Stromal cell of bone marrow (primary cell): ENCODE data around the gene SPATA16.
A peak's percentile ranks its signal among the peaks of the same experiment; 100 is the strongest.
"Not testable (repeated sequence)": the region's sequence is repeated elsewhere in the genome, so short reads cannot be mapped to it uniquely, and the experiment has no call there.

ENCODE experiments used
- DNase-seq: peaks from one replicate; pipeline ENCODE4 v3.0.0-alpha.2; 2012; ENCODE audit warnings: low read depth

SPATA16 gene

DNA sequence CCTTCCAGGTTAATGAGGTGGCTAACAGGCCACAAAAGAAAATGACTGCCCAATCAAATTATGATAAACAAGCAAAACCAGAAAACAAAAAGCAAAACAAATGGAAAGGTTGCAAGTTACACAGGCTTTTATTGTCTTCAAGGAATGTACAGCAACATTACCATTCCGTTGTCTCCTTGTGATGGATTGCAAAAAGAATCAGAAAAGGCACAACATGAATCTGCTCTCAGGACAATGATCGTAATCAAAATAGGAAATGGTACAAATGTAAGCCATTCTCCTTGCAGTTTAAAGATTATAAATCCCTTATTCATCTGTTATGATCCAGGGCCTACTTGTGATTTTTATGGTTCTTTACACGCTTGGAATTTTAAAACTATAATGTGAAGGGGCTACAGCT lies 264.7 kb downstream of the SPATA16 start:
- DNase-seq: no peak

DNA sequence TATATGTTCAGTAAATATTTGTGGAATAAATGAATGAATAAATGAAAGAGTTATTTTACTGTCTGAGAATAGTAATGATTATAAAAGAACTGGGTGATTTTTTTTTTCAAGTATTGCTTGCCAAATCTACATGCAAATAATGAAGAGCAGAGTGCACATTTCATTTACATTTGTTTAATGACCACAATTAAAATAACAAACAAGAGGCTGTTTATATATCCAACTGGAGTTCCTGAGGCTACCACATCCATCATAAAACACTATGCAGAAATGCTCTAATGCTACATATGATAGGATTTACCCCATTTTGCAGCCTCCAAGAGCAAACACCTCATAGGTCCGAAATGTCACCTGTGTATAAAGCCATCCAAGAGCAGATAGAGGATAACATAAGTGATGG lies 266.0 kb downstream of the SPATA16 start:
- no peak for DNase-seq

DNA sequence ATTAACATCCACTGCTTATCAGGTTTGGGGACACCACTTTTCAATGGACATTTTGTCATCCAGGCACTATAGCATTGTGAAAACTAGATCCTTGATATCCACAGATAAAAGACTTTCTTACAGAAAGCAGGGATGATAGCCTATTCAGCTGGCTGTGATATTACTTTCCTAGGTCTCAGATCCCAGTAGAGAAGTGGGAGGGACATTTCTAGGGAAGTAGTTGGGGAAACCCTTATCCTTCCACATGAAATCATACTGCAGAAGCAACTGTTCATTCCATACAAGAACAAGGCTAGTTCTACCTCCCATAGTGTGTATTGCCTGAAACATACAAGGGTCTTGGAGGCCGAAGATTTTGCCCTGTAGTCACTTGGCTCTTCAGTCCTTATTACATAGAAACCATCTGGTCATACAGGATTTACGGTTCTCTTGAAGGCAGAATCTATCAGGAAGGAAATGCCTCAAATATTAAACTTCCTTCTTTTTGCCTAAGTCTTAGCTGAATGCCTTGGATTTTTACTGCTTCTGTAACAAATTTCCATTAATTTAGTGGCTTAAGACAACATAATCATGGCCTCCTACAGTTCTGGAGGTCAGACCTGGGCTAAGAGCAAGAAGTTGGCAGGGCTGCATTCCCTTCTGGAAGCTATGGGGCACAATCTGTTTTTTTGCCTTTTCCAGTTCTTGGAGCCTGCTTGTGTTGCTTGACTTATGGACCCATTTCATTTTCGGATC lies 271.1 kb downstream of the SPATA16 start:
- no peak for DNase-seq

DNA sequence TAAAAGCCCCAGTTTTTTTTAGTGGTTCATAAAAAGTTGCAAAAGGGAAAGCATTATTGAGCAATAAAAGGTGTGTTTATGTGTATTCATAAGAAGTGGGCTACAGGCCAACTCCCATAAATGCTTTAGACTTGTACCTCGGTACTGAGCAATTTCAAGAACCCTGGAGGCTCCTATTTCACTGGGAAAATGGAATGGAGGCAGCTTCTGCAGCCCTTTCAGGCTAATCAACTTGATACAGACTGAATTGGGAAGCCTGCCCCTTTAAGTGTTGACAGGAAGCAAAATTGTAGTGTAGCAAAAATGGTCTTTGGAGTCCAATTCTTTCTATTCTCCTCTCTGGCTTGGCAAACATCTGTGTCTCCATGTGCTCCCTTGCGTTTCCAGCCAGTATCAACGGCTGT lies 271.7 kb downstream of the SPATA16 start:
- DNase-seq: no peak

DNA sequence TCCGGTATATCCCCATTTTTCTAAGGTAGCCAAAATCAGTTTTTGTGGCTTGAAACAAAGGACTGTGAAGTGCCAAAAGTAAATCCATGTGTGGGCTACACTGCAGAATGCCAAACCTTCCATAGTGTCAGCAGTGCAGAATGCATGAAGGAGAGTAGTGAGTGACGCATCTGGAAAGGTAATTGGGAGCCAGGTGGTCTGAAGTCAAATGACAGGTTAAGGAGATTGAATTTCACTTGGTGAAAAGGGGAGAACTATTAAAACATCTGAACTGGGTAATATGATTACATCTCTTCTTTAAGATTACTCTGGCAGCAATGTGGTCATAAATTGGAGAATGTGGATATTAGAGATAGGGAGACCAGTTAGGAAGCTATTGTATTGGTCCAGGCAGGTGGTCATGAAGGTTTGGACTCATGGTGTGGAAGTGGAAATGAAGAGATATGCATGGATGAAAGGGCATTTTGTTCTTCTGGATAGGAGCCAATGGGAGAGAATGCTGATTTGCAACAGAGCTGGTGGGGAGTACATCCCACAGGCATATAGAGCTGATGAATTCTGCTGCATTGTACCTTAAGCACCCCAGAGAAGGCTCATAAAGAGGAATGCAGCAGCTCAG lies 272.3 kb downstream of the SPATA16 start:
- DNase-seq: no peak

DNA sequence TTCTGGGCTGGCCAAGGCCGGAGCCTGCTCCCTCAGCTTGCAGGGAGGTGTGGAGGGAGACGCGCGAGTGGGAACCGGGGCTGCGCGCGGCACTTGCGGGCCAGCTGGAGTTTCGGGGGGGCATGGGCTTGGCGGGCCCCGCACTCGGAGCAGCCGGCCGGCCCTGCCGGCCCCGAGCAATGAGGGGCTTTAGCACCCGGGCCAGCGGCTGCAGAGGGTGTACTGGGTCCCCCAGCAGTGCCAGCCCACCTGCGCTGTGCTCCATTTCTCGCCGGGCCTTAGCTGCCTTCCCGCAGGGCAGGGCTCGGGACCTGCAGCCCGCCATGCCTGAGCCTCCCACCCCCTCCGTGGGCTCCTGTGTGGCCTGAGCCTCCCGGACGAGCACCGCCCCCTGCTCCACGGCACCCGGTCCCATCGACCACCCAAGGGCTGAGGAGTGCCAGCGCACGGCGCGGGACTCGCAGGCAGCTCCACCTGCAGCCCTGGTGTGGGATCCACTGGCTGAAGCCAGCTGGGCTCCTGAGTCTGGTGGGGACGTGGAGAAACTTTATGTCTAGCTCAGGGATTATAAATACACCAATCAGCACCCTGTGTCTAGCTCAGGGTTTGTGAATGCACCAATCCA lies 274.2 kb downstream of the SPATA16 start:
- not testable (repeated sequence) for DNase-seq

DNA sequence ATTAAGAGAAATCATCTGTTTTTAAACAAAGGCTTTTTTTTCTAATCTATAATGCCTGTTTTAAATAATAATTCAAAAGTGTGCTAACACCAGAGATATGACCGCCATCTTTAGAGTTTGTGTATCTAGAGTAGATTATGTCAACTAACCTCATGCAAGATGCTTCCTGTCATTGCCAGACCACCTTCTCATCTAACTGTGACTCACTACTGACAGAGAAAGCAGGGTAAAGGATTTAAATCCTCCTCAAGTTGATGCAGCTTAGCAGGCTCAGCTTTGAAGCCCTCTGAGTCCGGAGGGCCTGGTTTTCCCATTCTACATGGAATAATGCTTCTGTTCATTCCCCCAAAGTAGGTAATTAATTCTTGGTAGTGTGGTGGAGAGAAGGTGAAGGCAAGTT lies 282.0 kb downstream of the SPATA16 start:
- DNase-seq: no peak

DNA sequence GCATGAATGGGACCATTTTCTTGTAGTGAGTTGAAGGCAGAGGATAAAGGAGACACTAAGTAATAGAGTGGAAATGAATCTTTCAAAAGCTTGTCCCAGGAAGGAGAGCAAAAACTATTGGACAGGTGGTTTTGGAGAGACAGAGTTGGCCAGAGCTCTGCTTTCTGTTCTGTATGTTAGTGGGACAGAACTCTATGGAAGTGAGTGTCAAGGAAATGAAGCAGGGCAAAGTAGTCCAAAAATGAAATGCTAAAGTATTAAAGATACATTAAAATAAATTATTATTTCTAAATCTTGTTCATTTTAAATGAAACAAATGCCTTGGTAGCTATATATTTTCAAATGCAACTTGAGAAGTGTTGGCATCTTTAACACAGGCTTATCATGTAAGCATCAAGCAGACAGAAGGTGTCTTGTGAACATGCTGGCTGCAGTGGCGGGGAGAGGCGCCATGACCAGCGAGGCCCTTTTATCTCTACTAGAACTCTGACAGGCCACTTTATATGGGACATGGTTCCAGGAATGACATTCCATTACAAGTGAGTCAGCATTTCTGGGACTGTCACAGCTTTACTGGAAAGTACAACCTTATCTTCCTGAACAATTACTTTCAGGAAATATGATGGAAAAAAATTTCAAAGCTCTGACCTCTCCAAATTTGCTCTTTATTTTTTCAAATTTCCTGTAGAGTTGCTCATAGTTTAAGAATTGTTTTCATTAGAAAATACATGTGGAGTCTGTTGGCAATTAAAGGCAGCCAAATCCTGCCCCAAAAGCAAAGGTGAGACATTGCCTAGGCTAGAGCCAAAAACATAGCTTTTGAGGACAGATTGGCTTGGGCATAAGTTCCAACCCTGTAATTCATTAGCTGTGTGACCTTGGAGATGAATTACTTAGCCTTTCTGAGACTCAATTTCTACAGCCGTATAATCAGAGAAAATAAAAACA lies 284.0 kb downstream of the SPATA16 start:
- DNase-seq: no peak

DNA sequence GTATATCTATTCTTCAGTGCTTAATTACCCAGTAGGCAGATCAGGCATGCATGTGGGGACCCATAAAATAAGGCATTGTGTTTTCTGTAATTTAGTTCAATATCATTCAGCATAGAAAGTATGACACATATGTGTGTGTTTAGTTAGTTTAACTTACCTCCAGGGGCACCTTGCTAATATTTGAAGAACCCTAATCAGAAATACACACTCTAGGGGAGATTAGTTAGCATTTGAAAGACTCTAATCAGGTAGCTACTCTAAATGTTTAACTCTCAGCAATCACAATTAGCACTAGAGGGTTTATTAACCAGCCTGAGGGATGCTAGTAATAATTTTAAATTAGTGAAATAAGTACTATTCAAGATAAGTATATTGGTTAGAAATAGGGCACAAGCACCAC lies 286.0 kb downstream of the SPATA16 start:
- no peak for DNase-seq

DNA sequence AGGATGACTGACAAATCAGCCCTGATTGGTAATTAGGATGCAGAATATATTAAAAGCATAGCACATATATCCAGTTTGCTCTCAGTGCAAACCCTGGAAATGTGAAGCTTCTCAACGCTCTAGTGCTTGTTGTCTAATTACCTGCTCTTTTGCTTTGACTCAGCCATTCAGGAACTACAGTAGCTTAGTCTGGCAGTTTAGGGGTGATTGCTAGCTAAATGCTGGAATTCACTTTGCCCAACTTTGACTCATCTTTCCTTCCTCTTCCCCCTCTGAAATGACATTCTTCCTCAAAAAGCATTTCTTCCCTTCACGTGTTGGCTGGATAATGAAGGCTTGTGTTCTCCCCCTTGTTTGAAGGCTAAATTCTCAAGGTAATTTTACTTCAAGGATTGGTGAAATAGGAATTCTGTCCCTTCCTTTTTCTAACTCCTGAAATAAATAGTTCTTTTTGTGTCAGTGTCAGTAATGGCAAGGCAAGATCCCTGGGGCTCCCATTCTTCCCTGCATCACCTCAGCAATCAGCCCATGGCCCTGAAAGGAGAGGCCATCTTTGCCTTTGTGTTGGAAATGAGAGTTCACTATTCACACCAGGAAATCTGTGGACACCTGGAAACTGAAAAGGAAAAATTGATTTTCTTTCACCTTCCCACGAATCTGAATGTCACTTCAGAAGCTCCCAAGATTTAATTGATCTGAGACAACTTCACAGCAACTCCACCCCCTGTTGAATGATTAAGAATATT lies 286.9 kb downstream of the SPATA16 start:
- DNase-seq: no peak

DNA sequence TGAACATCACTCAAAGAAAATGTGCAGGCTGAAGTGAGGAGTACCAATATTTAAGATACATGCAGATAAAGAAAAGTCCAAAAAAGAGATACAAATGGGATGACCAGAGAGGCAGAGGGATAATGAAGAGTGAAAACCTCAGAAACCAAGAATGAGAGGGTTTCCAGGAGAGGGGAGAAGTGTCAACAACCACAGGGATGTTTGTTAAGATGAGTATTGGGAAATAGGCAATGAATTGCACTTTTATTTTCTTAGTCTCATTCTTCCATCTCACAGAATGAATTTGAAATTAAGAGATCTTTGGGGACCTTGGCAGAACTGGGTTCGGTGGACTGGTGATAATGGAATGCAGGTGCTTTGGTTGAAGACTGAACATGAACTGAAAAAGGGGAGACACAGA lies 288.0 kb downstream of the SPATA16 start:
- no peak for DNase-seq

DNA sequence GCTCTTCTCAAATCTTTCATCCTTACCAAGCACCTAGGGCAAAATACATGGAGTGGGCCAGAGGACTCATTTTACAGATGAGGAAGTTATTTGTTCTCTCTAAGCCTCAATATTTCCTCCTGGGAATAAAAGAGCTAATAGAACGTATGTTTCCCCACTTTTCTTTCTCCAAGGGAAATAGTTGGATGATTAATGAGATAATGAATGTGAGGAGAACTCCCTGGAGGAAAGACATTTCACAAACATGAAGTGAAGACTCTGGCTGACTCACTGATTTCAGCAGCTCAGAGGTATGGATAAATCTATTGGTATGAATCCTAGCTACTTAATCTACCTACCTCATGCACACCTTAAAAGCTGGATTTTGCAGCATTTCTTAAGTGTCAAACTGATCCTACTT lies 292.1 kb downstream of the SPATA16 start:
- DNase-seq: peak; percentile 1

DNA sequence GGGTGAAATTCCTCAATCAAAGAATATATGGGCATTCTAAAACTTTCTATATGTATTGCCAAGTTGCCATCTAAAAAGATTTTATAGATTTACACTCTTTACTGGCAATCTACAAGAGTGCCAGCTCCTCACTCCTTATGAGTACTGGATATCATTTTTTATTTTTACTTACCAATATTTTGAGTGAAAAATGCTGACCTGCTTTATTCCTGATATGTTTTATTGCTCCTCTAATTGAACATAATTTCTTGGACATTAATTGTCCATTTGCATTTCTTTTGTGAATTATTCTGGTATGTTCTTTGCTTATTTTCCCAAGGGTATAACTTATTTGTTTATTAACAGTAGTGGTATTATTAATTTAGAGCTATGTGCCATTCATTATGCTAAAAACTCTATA lies 293.7 kb downstream of the SPATA16 start:
- no peak for DNase-seq

DNA sequence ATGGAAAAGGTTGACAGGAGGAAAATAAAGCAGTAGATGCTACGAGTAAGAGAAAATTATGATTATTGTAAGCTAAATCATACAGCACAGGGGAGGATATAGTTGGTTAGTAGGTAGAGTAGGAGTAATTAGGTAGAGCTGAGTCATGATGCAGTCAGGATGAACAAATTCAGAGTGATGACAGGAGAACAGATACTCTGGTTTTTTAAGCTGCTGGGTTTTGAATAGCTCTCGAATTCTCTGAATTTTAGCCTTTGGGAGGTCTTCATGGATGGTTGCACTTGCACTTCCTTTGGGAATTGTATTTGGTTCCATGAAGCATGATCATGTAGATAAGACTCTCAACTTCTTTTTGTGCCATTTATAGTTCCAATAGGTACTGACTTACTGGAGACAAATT lies 294.3 kb downstream of the SPATA16 start:
- no peak for DNase-seq

DNA sequence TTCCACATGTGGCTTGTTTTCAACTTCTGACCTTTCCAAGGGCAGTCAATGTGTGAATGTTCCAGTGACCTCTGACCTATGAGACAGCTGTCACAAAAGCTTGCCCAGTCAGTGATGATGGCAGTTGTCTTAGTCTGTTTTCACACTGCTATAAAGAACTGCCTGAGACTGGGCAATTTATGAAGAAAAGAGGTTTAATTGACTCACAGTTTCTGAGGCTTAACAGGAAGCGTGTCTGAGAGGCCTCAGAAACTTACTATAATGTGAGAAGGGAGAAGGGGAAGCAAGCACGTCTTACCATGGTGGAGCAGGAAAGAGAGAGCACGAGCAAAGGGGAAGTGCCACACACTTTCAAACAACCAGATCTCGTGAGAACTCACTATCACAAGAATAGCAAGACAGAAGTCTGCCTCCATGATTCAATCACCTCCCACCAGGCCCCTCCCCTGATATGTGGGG lies 294.9 kb downstream of the SPATA16 start:
- no peak for DNase-seq

DNA sequence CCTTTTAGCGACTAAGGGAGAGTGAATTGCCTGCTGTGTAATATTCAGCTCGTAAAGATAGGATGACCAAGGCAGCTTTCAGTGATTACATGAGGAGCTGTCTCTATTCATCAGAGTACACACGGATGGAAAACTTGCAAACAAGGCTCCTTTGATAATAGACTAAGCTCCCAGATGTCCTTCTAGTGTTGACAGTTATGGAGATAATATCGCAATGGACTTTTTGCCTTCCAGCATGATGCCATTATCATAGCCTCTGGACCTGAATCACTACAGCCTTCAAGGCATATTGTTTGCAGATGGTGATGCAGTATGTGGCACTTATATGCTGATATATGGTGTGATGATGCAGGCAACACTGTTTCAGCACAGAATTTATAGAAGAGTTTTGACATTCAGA lies 296.6 kb downstream of the SPATA16 start:
- DNase-seq: no peak

DNA sequence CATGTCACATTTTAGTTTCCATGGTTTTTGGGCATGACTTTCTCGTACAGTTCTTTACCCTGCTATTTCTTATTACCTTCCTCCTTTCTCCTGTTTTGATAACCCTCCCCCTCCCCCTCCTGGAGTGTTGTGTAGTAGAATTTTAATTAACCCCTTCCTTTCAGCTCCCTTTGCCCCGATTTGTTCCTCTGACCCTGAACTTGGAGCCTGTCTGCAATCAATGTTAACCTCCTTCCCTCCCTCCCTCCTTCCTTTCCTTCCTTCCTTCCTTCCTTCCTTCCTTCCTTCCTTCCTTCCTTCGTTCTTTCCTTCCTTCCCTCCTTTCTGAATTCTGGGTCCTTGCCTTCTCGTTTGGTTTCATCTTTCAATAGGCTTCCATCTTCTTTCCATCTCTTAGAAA lies 300.1 kb downstream of the SPATA16 start:
- DNase-seq: no peak

DNA sequence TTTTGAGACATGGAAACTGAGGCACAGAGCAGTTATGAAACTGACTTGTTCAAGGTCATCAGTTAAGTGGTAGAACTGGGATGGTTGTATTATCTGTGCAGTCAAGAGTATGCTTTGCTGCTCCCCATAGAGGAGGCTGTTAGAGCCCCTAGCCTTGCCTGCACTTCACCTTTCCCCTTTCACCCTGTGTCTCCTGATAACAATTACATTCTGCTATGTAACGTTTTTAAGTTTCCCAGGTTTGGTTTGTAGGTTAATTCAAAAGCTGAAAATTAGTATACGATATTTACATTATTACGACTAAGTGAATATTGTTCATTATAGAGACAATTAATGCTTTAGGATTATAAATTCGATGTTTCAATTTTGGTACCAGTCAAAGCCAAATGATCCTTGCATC lies 300.6 kb downstream of the SPATA16 start:
- DNase-seq: no peak

DNA sequence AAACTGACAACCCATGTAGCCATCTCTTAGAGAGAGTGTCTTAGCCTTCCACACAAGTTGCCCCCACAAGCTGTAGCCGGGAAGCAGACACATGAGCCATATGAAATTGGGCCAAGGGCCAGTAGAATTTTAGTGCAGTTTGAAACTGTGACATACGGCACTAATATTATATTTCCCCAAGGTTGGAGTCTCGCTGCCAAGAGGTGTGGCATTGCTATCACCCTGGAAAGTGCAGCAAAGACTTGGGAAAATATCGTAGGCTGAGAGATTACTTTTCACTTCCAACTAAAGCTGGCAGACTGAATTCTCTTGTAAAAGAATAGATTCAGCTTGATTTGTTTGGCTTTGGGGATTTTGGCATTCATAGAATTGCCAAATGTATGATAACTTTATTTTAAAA lies 301.4 kb downstream of the SPATA16 start:
- no peak for DNase-seq
